ENCODE data around the gene MAB21L2. TPM values are rescaled to one million over a fixed set of nuclear protein-coding genes. Genes with fewer than 3 reads are reported as not detected.

MAB21L2 gene
- total and polyA plus RNA-seq, 11 donors = 0.06 to 0.45 (median 0.21) TPM; not detected in 5

DNA sequence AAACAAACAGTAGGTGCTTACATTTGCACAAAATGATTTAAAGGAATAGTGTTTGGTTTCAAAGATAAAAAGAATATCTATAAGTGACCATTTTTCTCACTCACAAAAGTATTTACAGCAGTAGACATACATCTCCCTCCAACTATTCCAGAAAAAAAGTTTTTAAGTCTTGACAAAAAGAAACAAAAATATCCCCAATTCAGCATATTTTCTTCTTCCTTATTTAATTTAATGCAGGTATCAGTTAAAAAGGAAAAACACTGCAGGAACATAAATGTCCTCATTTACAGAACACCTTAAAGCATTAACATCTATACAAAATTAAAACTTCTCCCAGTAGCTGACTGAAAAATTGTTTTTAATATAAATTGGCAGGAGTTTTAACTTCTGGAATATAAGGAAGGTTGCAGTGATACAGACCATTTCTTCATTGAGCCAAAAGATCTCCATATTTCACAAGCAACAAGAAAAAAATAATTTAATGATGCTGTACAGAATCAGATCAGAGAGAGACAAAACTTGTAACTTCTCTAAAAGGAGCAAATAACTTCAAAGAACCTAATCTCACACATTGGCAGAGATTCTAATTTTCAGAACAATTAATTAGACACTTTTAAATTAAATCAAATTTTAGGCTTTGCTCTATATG lies 4.3 kb downstream of the MAB21L2 start:
- no peak for DNase-seq
- peaks cover 0 to 14% (median 0%) of the 10 kb centered on the region in 12 donors for H3K4me1 ChIP-seq
- intact Hi-C loops (cut with DNase I) = no loop called here
- no peak for ATAC-seq
- peaks cover 0 to 6% (median 0%) of the 10 kb centered on the region in 9 donors for H3K27me3 ChIP-seq
- H3K9me3 ChIP-seq = no peaks in the 10 kb centered on the region
- TF ChIP-seq POLR2A (IDR thresholded peaks at IDR 0.05) = no peak
- TF ChIP-seq, protein P1, sequence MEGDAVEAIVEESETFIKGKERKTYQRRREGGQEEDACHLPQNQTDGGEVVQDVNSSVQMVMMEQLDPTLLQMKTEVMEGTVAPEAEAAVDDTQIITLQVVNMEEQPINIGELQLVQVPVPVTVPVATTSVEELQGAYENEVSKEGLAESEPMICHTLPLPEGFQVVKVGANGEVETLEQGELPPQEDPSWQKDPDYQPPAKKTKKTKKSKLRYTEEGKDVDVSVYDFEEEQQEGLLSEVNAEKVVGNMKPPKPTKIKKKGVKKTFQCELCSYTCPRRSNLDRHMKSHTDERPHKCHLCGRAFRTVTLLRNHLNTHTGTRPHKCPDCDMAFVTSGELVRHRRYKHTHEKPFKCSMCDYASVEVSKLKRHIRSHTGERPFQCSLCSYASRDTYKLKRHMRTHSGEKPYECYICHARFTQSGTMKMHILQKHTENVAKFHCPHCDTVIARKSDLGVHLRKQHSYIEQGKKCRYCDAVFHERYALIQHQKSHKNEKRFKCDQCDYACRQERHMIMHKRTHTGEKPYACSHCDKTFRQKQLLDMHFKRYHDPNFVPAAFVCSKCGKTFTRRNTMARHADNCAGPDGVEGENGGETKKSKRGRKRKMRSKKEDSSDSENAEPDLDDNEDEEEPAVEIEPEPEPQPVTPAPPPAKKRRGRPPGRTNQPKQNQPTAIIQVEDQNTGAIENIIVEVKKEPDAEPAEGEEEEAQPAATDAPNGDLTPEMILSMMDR (IDR thresholded peaks at IDR 0.05) = no peak
- peak overlapping the region in 1 of 12 donors; percentile 90 for H3K27ac ChIP-seq
- no peak overlapping the region for H3K4me3 ChIP-seq
- H3K36me3 ChIP-seq = peaks cover 0 to 20% (median 8%) of the 10 kb centered on the region in 9 donors

DNA sequence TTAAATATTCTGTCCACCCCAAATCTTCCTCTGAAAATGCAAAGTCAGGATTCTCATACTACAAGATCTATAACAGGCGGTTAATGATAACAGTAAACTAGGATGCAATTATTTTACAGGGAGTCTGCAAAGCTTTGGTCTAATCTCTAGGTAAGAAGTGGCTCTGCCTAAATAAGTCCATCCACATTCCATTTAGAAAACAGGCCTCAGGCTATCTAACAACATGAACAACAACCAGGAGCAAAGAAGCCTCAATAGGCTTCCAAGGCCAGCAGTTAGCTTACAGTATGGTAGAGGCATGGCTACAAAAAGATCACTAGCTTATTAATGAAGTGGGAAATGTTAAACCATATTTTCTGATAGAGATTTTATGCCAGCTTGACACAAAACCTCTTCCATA lies 6.4 kb downstream of the MAB21L2 start:
- no peaks in the 10 kb centered on the region for H3K9me3 ChIP-seq

DNA sequence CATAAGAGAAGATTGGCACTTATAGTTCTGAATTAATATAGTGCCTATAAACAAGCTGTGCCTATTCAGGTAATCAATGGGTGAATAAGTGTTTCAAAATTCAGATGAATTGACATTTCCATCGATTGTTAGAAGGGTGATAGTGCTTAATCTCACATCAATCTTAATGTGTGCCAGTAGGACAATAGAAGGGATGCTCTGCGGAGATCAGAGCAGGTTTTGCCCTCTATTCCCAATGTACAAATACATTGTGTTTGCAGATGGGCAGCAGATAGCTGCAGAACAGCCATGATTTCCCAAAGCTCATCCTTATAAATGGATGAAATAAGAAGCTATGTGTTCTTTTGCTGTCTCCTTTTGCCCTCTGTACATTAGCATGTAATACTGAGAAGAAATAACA lies 7.2 kb downstream of the MAB21L2 start:
- no peaks in the 10 kb centered on the region for H3K9me3 ChIP-seq
- H3K27ac ChIP-seq = peak overlapping the region in 1 of 12 donors; percentile 90
- peaks cover 0 to 15% (median 8%) of the 10 kb centered on the region in 9 donors for H3K36me3 ChIP-seq
- DNase-seq (no peak), ATAC-seq (no peak)
- H3K4me1 ChIP-seq = peaks cover 0 to 4% (median 0%) of the 10 kb centered on the region in 12 donors
- 90 to 97% (median 92%) methylated on average over 2 of the region's 2 CpGs for WGBS, 4 donors
- intact Hi-C loops (cut with DNase I) = no loop called here
- TF ChIP-seq, protein P1 (IDR thresholded peaks at IDR 0.05) = no peak
- TF ChIP-seq POLR2A (IDR thresholded peaks at IDR 0.05) = no peak
- H3K4me3 ChIP-seq = no peak overlapping the region
- no peaks in the 10 kb centered on the region for H3K27me3 ChIP-seq

More for the DNA sequence above, 6.4 kb downstream of the MAB21L2 start:
- intact Hi-C loops (cut with DNase I) = no loop called here
- ATAC-seq = no peak
- H3K27ac ChIP-seq = peak overlapping the region in 1 of 12 donors; percentile 90
- H3K36me3 ChIP-seq = peaks cover 0 to 15% (median 8%) of the 10 kb centered on the region in 9 donors
- TF ChIP-seq, protein P1 (IDR thresholded peaks at IDR 0.05) = no peak
- TF ChIP-seq POLR2A (IDR thresholded peaks at IDR 0.05) = no peak
- H3K4me3 ChIP-seq = no peak overlapping the region
- WGBS, 4 donors = 96 to 100% (median 99%) methylated on average over 1 of the region's 1 CpG
- H3K27me3 ChIP-seq = peaks cover 0 to under 1% (median 0%) of the 10 kb centered on the region in 9 donors
- peaks cover 0 to 12% (median 0%) of the 10 kb centered on the region in 12 donors for H3K4me1 ChIP-seq
- no peak for DNase-seq

DNA sequence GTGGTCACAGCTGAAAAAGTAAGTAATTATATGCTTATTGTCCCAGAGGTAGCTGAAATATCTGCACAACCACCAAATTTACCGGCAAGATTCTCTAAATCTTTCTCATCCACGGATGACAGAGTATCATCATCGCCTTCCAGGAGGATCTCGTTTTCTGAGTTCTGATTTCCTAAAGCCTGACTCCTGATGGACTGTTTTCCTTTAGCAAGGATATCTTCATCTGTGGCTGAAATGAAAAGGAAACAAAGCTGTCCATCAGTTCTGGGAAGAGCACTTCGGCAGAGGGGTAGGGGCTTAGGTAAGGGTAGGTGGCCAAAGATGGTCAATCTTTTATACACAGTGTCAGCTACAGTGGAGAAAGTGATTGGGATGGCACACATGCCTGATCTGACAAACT lies 8.7 kb downstream of the MAB21L2 start:
- Histone ChIP-seq H3K9me3 (no peaks in the 10 kb centered on the region), H3K4me1 (no peaks in the 10 kb centered on the region), H3K27ac (peak overlapping the region in 1 of 12 donors; percentile 90), H3K36me3 (peaks cover 0 to 15% (median 8%) of the 10 kb centered on the region in 9 donors), H3K27me3 (no peaks in the 10 kb centered on the region), H3K4me3 (no peak overlapping the region)
- WGBS, 4 donors = 90 to 93% (median 93%) methylated on average over 5 of the region's 5 CpGs
- intact Hi-C loops (cut with DNase I) = no loop called here
- no peak for TF ChIP-seq POLR2A (IDR thresholded peaks at IDR 0.05)
- TF ChIP-seq, protein P1 (IDR thresholded peaks at IDR 0.05) = no peak
- ATAC-seq (no peak), DNase-seq (no peak)
